T-helper 17 cell (primary cell): Measurements from ENCODE around the gene NOBOX. TPM values are rescaled to one million over a fixed set of nuclear protein-coding genes. Genes with fewer than 3 reads are reported as not detected.

Source experiments
- total RNA-seq, 4 donors: library from RNA in 2 of 4; stranded (reverse) in 2 of 4; gene quantifications; one replicate each; pipeline ENCODE4 v1.2.3 and lab custom pipeline; 2022 to 2026

Gene NOBOX
- total RNA-seq, 2 donors from 2014 or later, result not detected

Other genes starting within 250 kb of the NOBOX start
- under 1 TPM in 1 of 2 donors, not detected in 1; 0.32 TPM for gene CTAGE4, start 220.2 kb downstream of the NOBOX start, total RNA-seq
- 1 to 10 TPM in 1 of 2 donors, not detected in 1; 2.2 TPM for gene ARHGEF35, start 207.9 kb downstream of the NOBOX start, total RNA-seq
- under 1 TPM in 1 of 2 donors, not detected in 1; 0.07 TPM for gene OR2A42, start 164.1 kb downstream of the NOBOX start, total RNA-seq
- 1 to 10 TPM; 1.2 to 6.5 TPM for gene OR2A7, start 138.9 kb downstream of the NOBOX start, total RNA-seq
- 1 to 10 TPM in 1 of 2 donors, under 1 TPM in 1; 0.47 to 1.6 TPM for gene CTAGE8, start 134.4 kb downstream of the NOBOX start, total RNA-seq
- gene OR2A1, start 91.3 kb downstream of the NOBOX start, total RNA-seq, result not detected
- gene ARHGEF5, start 48.3 kb downstream of the NOBOX start, total RNA-seq, result 10 to 100 TPM in 1 of 2 donors, 1 to 10 TPM in 1; 4.2 to 12.4 TPM